ENCODE measurements around the gene ACO1. TPM values are rescaled to one million over a fixed set of nuclear protein-coding genes. Genes with fewer than 3 reads are reported as not detected.

The ACO1 gene
- total and polyA plus RNA-seq, 7 donors, result 11.4 to 54.2 (median 37.2) TPM

- Histone ChIP-seq H3K9me3 (no peaks in the 10 kb centered on the region), H3K27me3 (no peaks in the 10 kb centered on the region), H3K36me3 (peaks cover 0 to 21% (median 7%) of the 10 kb centered on the region in 4 donors), H3K4me1 (no peaks in the 10 kb centered on the region), H3K27ac (no peak overlapping the region), H3K4me3 (no peak overlapping the region)
- TF ChIP-seq EP300 (IDR thresholded peaks at IDR 0.05), result no peak
- TF ChIP-seq POLR2AphosphoS5 (IDR thresholded peaks at IDR 0.05), result no peak
- TF ChIP-seq CTCF (IDR thresholded peaks at IDR 0.05), result no peak
- TF ChIP-seq POLR2A (IDR thresholded peaks at IDR 0.05), result no peak
- intact Hi-C loops (cut with DNase I), result no loop called here
- DNase-seq, result no peak
- 90 to 93% methylated on average over 3 of the region's 3 CpGs for WGBS, 2 donors
Measured at GRCh38 chr9:32503008-32503407, 118.6 kb downstream of the ACO1 start.

Other genes with a start within 250 kb of the ACO1 start
- gene RIGI, start 141.6 kb downstream of the ACO1 start, total RNA-seq, result 10 to 100 TPM in 3 of 4 donors, 1 to 10 TPM in 1; 9.4 to 19.6 (median 13.9) TPM
- 10 to 100 TPM in 1 of 3 donors, 1 to 10 TPM in 2; 4.4 to 11.0 (median 6.0) TPM for gene RIGI, start 141.6 kb downstream of the ACO1 start, polyA plus RNA-seq
- gene SMIM27, start 167.7 kb downstream of the ACO1 start, total RNA-seq, result 10 to 100 TPM in 1 of 4 donors, 1 to 10 TPM in 3; 1.8 to 10.5 (median 5.0) TPM
- gene SMIM27, start 167.7 kb downstream of the ACO1 start, polyA plus RNA-seq, result 10 to 100 TPM in 2 of 3 donors, 1 to 10 TPM in 1; 6.6 to 20.4 (median 12.3) TPM
- gene TOPORS, start 167.9 kb downstream of the ACO1 start, total RNA-seq, result 10 to 100 TPM; 23.5 to 27.5 (median 23.7) TPM
- 1 to 10 TPM; 7.7 to 9.0 (median 8.1) TPM for gene TOPORS, start 167.9 kb downstream of the ACO1 start, polyA plus RNA-seq
- 10 to 100 TPM; 37.7 to 97.6 (median 57.0) TPM for gene NDUFB6, start 188.5 kb downstream of the ACO1 start, total RNA-seq
- 10 to 100 TPM; 41.7 to 91.8 (median 66.1) TPM for gene NDUFB6, start 188.5 kb downstream of the ACO1 start, polyA plus RNA-seq